HG03565 (cell line): ENCODE measurements around the gene GINS1.

Source experiments
- ATAC-seq: cut with Tn5 transposase; IDR thresholded peaks from one replicate; pipeline ENCODE4 v1.9.1; 2021; ENCODE audit warnings: mild to moderate bottlenecking, moderate library complexity; ENCODE audit not compliant: unreplicated experiment

Gene GINS1

GRCh38 chr20:25491446-25492038, 84.1 kb downstream of the GINS1 start:
- no peak for ATAC-seq

- ATAC-seq: no peak
These were observed 85.7 kb downstream of the GINS1 start for GRCh38 chr20:25493137-25493536.

GRCh38 chr20:25493748-25494505, 86.5 kb downstream of the GINS1 start:
- ATAC-seq: no peak

- ATAC-seq: no peak
These were observed 87.2 kb downstream of the GINS1 start for GRCh38 chr20:25494506-25495188.

GRCh38 chr20:25495189-25495824, 87.8 kb downstream of the GINS1 start:
- ATAC-seq: no peak

- ATAC-seq: no peak
These were observed 88.9 kb downstream of the GINS1 start for GRCh38 chr20:25496165-25496967.

- ATAC-seq: no peak
These were observed 89.5 kb downstream of the GINS1 start for GRCh38 chr20:25496968-25497401.

GRCh38 chr20:25497586-25498279, 90.3 kb downstream of the GINS1 start:
- ATAC-seq: no peak
